LNCaP clone FGC (cell line): ENCODE results near the gene NT5E.

ENCODE experiments used
- DNase-seq: peaks from one replicate; pipeline ENCODE4 v3.0.0-alpha.2; 2011; ENCODE audit warnings: low read depth
- H3K4me3 ChIP-seq: 2 replicates; pipeline ENCODE4 v1.5.1; 2011; ENCODE audit warnings: mild to moderate bottlenecking, low read depth, low read length, control low read depth
- CTCF ChIP-seq: IDR thresholded peaks from 2 replicates; pipeline ENCODE4 v1.5.1; 2012; ENCODE audit warnings: mild to moderate bottlenecking; ENCODE audit not compliant: control insufficient read depth, insufficient read depth; ENCODE audit errors: extremely low read depth

Gene NT5E

GRCh38 chr6:85462673-85463072 is 12.8 kb downstream of the NT5E start:
- no peak for TF ChIP-seq CTCF
- no peak for DNase-seq
- H3K4me3 ChIP-seq, result no peak overlapping the region

- TF ChIP-seq CTCF, result no peak
- no peak for DNase-seq
- H3K4me3 ChIP-seq, result no peak overlapping the region
Measured at GRCh38 chr6:85463621-85464259, 13.9 kb downstream of the NT5E start.

GRCh38 chr6:85464260-85464644 is 14.4 kb downstream of the NT5E start:
- no peak overlapping the region for H3K4me3 ChIP-seq
- TF ChIP-seq CTCF, result no peak
- DNase-seq, result no peak

GRCh38 chr6:85464722-85465150 is 14.9 kb downstream of the NT5E start:
- no peak overlapping the region for H3K4me3 ChIP-seq
- DNase-seq, result no peak
- TF ChIP-seq CTCF, result no peak

- no peak overlapping the region for H3K4me3 ChIP-seq
- no peak for DNase-seq
- no peak for TF ChIP-seq CTCF
Measured at GRCh38 chr6:85465762-85466161, 15.9 kb downstream of the NT5E start.

- TF ChIP-seq CTCF, result no peak
- DNase-seq, result no peak
- no peak overlapping the region for H3K4me3 ChIP-seq
Measured at GRCh38 chr6:85468326-85468725, 18.4 kb downstream of the NT5E start.
